ENCODE results near the gene SNRNP200. TPM values are rescaled to one million over a fixed set of nuclear protein-coding genes. Genes with fewer than 3 reads are reported as not detected.

The SNRNP200 gene
- total RNA-seq, 2 experiments from 2014 or later: 179 to 181 TPM

- no peak overlapping the region for H3K4me3 Mint-ChIP-seq
- H3K36me3 Mint-ChIP-seq (ENCODE audit: low read depth): no peaks in the 10 kb centered on the region
- H3K9me3 Mint-ChIP-seq: no peaks in the 10 kb centered on the region
- peaks cover 43% of the 10 kb centered on the region for H3K4me1 Mint-ChIP-seq (ENCODE audit: low read depth)
- H3K27ac Mint-ChIP-seq: peak overlapping the region; percentile 88
- intact Hi-C loops (cut with micrococcal nuclease): loop anchor here (1.0 kb wide), 3 partner anchors 24 to 97 kb away; partner anchors contain the start of genes CIAO1, DUSP2 and STARD7
- no peaks in the 10 kb centered on the region for H3K27me3 Mint-ChIP-seq (ENCODE audit: low read depth)
- peak; percentile 84 for DNase-seq
- CTCF ChIA-PET: interaction anchor here (0.6 to 1.6 kb wide), 3 partner anchors 15 to 18 kb away, joined by 3 to 4 read pairs (median 3); no protein-coding TSS in a partner anchor
These were observed 63.3 kb downstream of the SNRNP200 start for GRCh38 chr2:96241900-96242611.

- no peaks in the 10 kb centered on the region for H3K36me3 Mint-ChIP-seq (ENCODE audit: low read depth)
- CTCF ChIA-PET: interaction anchor here (1.6 kb wide), 1 partner anchor 19 kb away, joined by 3 read pairs; no protein-coding TSS in a partner anchor
These were observed 64.1 kb downstream of the SNRNP200 start for GRCh38 chr2:96241227-96241626.

GRCh38 chr2:96240341-96241038 is 64.9 kb downstream of the SNRNP200 start:
- CTCF ChIA-PET: interaction anchor here (0.9 to 1.7 kb wide), 3 partner anchors 19 to 247 kb away, joined by 3 to 5 read pairs (median 3); no protein-coding TSS in a partner anchor
- no peaks in the 10 kb centered on the region for H3K36me3 Mint-ChIP-seq (ENCODE audit: low read depth)
- no peak for DNase-seq
- no peak overlapping the region for H3K27ac Mint-ChIP-seq
- no peaks in the 10 kb centered on the region for H3K9me3 Mint-ChIP-seq
- no peaks in the 10 kb centered on the region for H3K27me3 Mint-ChIP-seq (ENCODE audit: low read depth)
- H3K4me3 Mint-ChIP-seq: no peak overlapping the region
- H3K4me1 Mint-ChIP-seq (ENCODE audit: low read depth): peaks cover 31% of the 10 kb centered on the region
- intact Hi-C loops (cut with micrococcal nuclease): no loop called here

More at GRCh38 chr2:96241227-96241626, 64.1 kb downstream of the SNRNP200 start:
- Mint-ChIP-seq H3K27ac (peak overlapping the region; percentile 88), H3K27me3 (ENCODE audit: low read depth) (no peaks in the 10 kb centered on the region), H3K4me3 (no peak overlapping the region), H3K4me1 (ENCODE audit: low read depth) (peaks cover 38% of the 10 kb centered on the region), H3K9me3 (no peaks in the 10 kb centered on the region)
- intact Hi-C loops (cut with micrococcal nuclease): no loop called here
- DNase-seq: no peak

- intact Hi-C loops (cut with micrococcal nuclease): no loop called here
- H3K4me3 Mint-ChIP-seq: no peak overlapping the region
- CTCF ChIA-PET: interaction anchor here (0.8 to 1.7 kb wide), 4 partner anchors 20 to 314 kb away, joined by 3 to 5 read pairs (median 3); no protein-coding TSS in a partner anchor
- no peaks in the 10 kb centered on the region for H3K9me3 Mint-ChIP-seq
- no peak overlapping the region for H3K27ac Mint-ChIP-seq
- H3K36me3 Mint-ChIP-seq (ENCODE audit: low read depth): no peaks in the 10 kb centered on the region
- no peak for DNase-seq
- H3K27me3 Mint-ChIP-seq (ENCODE audit: low read depth): no peaks in the 10 kb centered on the region
- H3K4me1 Mint-ChIP-seq (ENCODE audit: low read depth): peaks cover 28% of the 10 kb centered on the region
These were observed 65.5 kb downstream of the SNRNP200 start for GRCh38 chr2:96239745-96240264.

GRCh38 chr2:96239091-96239490 is 66.3 kb downstream of the SNRNP200 start:
- Mint-ChIP-seq H3K27me3 (ENCODE audit: low read depth) (no peaks in the 10 kb centered on the region), H3K27ac (no peak overlapping the region), H3K4me3 (no peak overlapping the region), H3K4me1 (ENCODE audit: low read depth) (peaks cover 24% of the 10 kb centered on the region), H3K9me3 (no peaks in the 10 kb centered on the region), H3K36me3 (ENCODE audit: low read depth) (no peaks in the 10 kb centered on the region)
- CTCF ChIA-PET: interaction anchor here (0.8 to 1.7 kb wide), 3 partner anchors 65 to 315 kb away, joined by 3 to 5 read pairs (median 3); no protein-coding TSS in a partner anchor
- DNase-seq: no peak
- intact Hi-C loops (cut with micrococcal nuclease): no loop called here

GRCh38 chr2:96238266-96238665 is 67.1 kb downstream of the SNRNP200 start:
- peaks cover 24% of the 10 kb centered on the region for H3K4me1 Mint-ChIP-seq (ENCODE audit: low read depth)
- intact Hi-C loops (cut with micrococcal nuclease): no loop called here
- no peak overlapping the region for H3K4me3 Mint-ChIP-seq
- no peaks in the 10 kb centered on the region for H3K36me3 Mint-ChIP-seq (ENCODE audit: low read depth)
- no peak overlapping the region for H3K27ac Mint-ChIP-seq
- no peaks in the 10 kb centered on the region for H3K9me3 Mint-ChIP-seq
- H3K27me3 Mint-ChIP-seq (ENCODE audit: low read depth): no peaks in the 10 kb centered on the region
- DNase-seq: no peak
- CTCF ChIA-PET: interaction anchor here (1.3 kb wide), 1 partner anchor 23 kb away, joined by 4 read pairs; no protein-coding TSS in a partner anchor

- CTCF ChIA-PET: interaction anchor here (0.7 kb wide), 1 partner anchor 272 kb away, joined by 3 read pairs; no protein-coding TSS in a partner anchor
- H3K4me3 Mint-ChIP-seq: no peak overlapping the region
- H3K9me3 Mint-ChIP-seq: no peaks in the 10 kb centered on the region
- intact Hi-C loops (cut with micrococcal nuclease): no loop called here
- no peak overlapping the region for H3K27ac Mint-ChIP-seq
- no peaks in the 10 kb centered on the region for H3K36me3 Mint-ChIP-seq (ENCODE audit: low read depth)
- DNase-seq: no peak
- no peaks in the 10 kb centered on the region for H3K27me3 Mint-ChIP-seq (ENCODE audit: low read depth)
- H3K4me1 Mint-ChIP-seq (ENCODE audit: low read depth): peaks cover 10% of the 10 kb centered on the region
These were observed 68.5 kb downstream of the SNRNP200 start for GRCh38 chr2:96236882-96237281.

- CTCF ChIA-PET: interaction anchor here (1.1 kb wide), 1 partner anchor 241 kb away, joined by 4 read pairs; no protein-coding TSS in a partner anchor
- Mint-ChIP-seq H3K27me3 (ENCODE audit: low read depth) (no peaks in the 10 kb centered on the region), H3K4me1 (ENCODE audit: low read depth) (no peaks in the 10 kb centered on the region), H3K36me3 (ENCODE audit: low read depth) (peaks cover 2% of the 10 kb centered on the region), H3K4me3 (no peak overlapping the region), H3K27ac (no peak overlapping the region), H3K9me3 (no peaks in the 10 kb centered on the region)
- DNase-seq: no peak
- intact Hi-C loops (cut with micrococcal nuclease): no loop called here
These were observed 71.4 kb downstream of the SNRNP200 start for GRCh38 chr2:96233880-96234316.

GRCh38 chr2:96233436-96233835 is 71.9 kb downstream of the SNRNP200 start:
- no peaks in the 10 kb centered on the region for H3K4me1 Mint-ChIP-seq (ENCODE audit: low read depth)
- no peak overlapping the region for H3K27ac Mint-ChIP-seq
- peaks cover 2% of the 10 kb centered on the region for H3K36me3 Mint-ChIP-seq (ENCODE audit: low read depth)
- intact Hi-C loops (cut with micrococcal nuclease): no loop called here
- no peaks in the 10 kb centered on the region for H3K9me3 Mint-ChIP-seq
- CTCF ChIA-PET: interaction anchor here (0.8 to 1.1 kb wide), 2 partner anchors 240 to 277 kb away, joined by 3 to 4 read pairs; no protein-coding TSS in a partner anchor
- H3K4me3 Mint-ChIP-seq: no peak overlapping the region
- H3K27me3 Mint-ChIP-seq (ENCODE audit: low read depth): no peaks in the 10 kb centered on the region
- DNase-seq: no peak

GRCh38 chr2:96231316-96231715 is 74.0 kb downstream of the SNRNP200 start:
- Mint-ChIP-seq H3K4me1 (ENCODE audit: low read depth) (no peaks in the 10 kb centered on the region), H3K27me3 (ENCODE audit: low read depth) (no peaks in the 10 kb centered on the region)
- CTCF ChIA-PET: no interaction called here

GRCh38 chr2:96225016-96225533 is 80.3 kb downstream of the SNRNP200 start:
- H3K4me3 Mint-ChIP-seq: no peak overlapping the region
- H3K27ac Mint-ChIP-seq: no peak overlapping the region
- intact Hi-C loops (cut with micrococcal nuclease): no loop called here
- peaks cover 2% of the 10 kb centered on the region for H3K36me3 Mint-ChIP-seq (ENCODE audit: low read depth)
- no peak for DNase-seq
- H3K27me3 Mint-ChIP-seq (ENCODE audit: low read depth): no peaks in the 10 kb centered on the region
- peaks cover 4% of the 10 kb centered on the region for H3K4me1 Mint-ChIP-seq (ENCODE audit: low read depth)
- H3K9me3 Mint-ChIP-seq: no peaks in the 10 kb centered on the region
- CTCF ChIA-PET: interaction anchor here (0.6 kb wide), 1 partner anchor 108 kb away, joined by 4 read pairs; no protein-coding TSS in a partner anchor

More at GRCh38 chr2:96231316-96231715, 74.0 kb downstream of the SNRNP200 start:
- intact Hi-C loops (cut with micrococcal nuclease): no loop called here
- no peaks in the 10 kb centered on the region for H3K9me3 Mint-ChIP-seq
- H3K27ac Mint-ChIP-seq: no peak overlapping the region
- no peak overlapping the region for H3K4me3 Mint-ChIP-seq
- peaks cover 2% of the 10 kb centered on the region for H3K36me3 Mint-ChIP-seq (ENCODE audit: low read depth)
- no peak for DNase-seq

Measured in activated naive CD4-positive, alpha-beta T cell treated with anti-CD3 and anti-CD28 coated beads for 36 hours (primary cell).